ENCODE measurements around the gene LCN15. TPM values are rescaled to one million over a fixed set of nuclear protein-coding genes. Genes with fewer than 3 reads are reported as not detected.

Gene LCN15
- total and polyA plus RNA-seq, 4 donors, result not detected

GRCh38 chr9:136784249-136784996 lies 20.1 kb upstream of the LCN15 start:
- TF ChIP-seq YY1 (IDR thresholded peaks at IDR 0.05) (no peak), CTCF (IDR thresholded peaks at IDR 0.05; ENCODE audit: low read depth, low read length, missing input control) (peak; percentile 20), RAD21 (IDR thresholded peaks at IDR 0.05) (peak; percentile 26 to 42), JUND (IDR thresholded peaks at IDR 0.05) (no peak), FOXA2 (IDR thresholded peaks at IDR 0.05) (no peak), HNF4G (IDR thresholded peaks at IDR 0.05) (no peak), SP1 (IDR thresholded peaks at IDR 0.05) (no peak)
- DNase-seq (ENCODE audit: low spot score), result no peak
- no peaks in the 10 kb centered on the region for H3K36me3 ChIP-seq (ENCODE audit: control insufficient read depth in 4 of 4, insufficient read depth in 3 of 4, low read depth in 1 of 4, low read length in 3 of 4)
- H3K9me3 ChIP-seq (ENCODE audit: control insufficient read depth in 4 of 4, low read length in 3 of 4), result no peaks in the 10 kb centered on the region
- peaks cover 0 to 37% (median 30%) of the 10 kb centered on the region in 4 donors for H3K4me1 ChIP-seq (ENCODE audit: control insufficient read depth in 4 of 4, insufficient read depth in 4 of 4, low read length in 3 of 4)
- WGBS, result 65% methylated on average over 9 of the region's 9 CpGs
- no peak overlapping the region for H3K4me3 ChIP-seq (ENCODE audit: low read depth in 1 of 3, low read length in 3 of 3)
- H3K27ac ChIP-seq (ENCODE audit: low read depth in 1 of 2, low read length in 2 of 2), result no peak overlapping the region
- no peak overlapping the region for H3K9ac ChIP-seq (ENCODE audit: low read depth in 1 of 2, low read length in 2 of 2)
- H3K27me3 ChIP-seq (ENCODE audit: control insufficient read depth in 4 of 4, insufficient read depth in 4 of 4, low read length in 3 of 4), result no peaks in the 10 kb centered on the region

GRCh38 chr9:136782452-136782851 lies 18.1 kb upstream of the LCN15 start:
- Histone ChIP-seq H3K27ac (ENCODE audit: low read depth in 1 of 2, low read length in 2 of 2) (no peak overlapping the region), H3K27me3 (ENCODE audit: control insufficient read depth in 4 of 4, insufficient read depth in 4 of 4, low read length in 3 of 4) (no peaks in the 10 kb centered on the region), H3K36me3 (ENCODE audit: control insufficient read depth in 4 of 4, insufficient read depth in 3 of 4, low read depth in 1 of 4, low read length in 3 of 4) (no peaks in the 10 kb centered on the region), H3K9ac (ENCODE audit: low read depth in 1 of 2, low read length in 2 of 2) (no peak overlapping the region), H3K4me1 (ENCODE audit: control insufficient read depth in 4 of 4, insufficient read depth in 4 of 4, low read length in 3 of 4) (peaks cover 0 to 19% (median 15%) of the 10 kb centered on the region in 4 donors), H3K4me3 (ENCODE audit: low read depth in 1 of 3, low read length in 3 of 3) (no peak overlapping the region), H3K9me3 (ENCODE audit: control insufficient read depth in 4 of 4, low read length in 3 of 4) (no peaks in the 10 kb centered on the region)
- WGBS, result 95% methylated on average over 3 of the region's 3 CpGs
- TF ChIP-seq ZBTB33 (IDR thresholded peaks at IDR 0.05) (no peak), FOXA1 (IDR thresholded peaks at IDR 0.05) (no peak), YY1 (IDR thresholded peaks at IDR 0.05) (no peak), CTCF (IDR thresholded peaks at IDR 0.05; ENCODE audit: low read depth, low read length, missing input control) (no peak), RAD21 (IDR thresholded peaks at IDR 0.05) (no peak), ATF3 (IDR thresholded peaks at IDR 0.05) (no peak), EGR1 (IDR thresholded peaks at IDR 0.05; ENCODE audit: low read depth in 2 of 2) (no peak), FOXA2 (IDR thresholded peaks at IDR 0.05) (no peak), MAX (IDR thresholded peaks at IDR 0.05) (no peak), GABPA (IDR thresholded peaks at IDR 0.05 in 1 of 2, conservative IDR thresholded peaks at IDR 0.05 in 1 of 2) (no peak)
- DNase-seq (ENCODE audit: low spot score), result no peak

All from liver (tissue), 9 donors.